GM18508 (cell line): ENCODE measurements around the gene AEBP1.

ENCODE experiments used
- ATAC-seq: cut with Tn5 transposase; IDR thresholded peaks from one replicate; pipeline ENCODE4 v1.9.1; 2021; ENCODE audit warnings: moderate number of reproducible peaks; ENCODE audit not compliant: insufficient read depth, unreplicated experiment

AEBP1 gene

DNA sequence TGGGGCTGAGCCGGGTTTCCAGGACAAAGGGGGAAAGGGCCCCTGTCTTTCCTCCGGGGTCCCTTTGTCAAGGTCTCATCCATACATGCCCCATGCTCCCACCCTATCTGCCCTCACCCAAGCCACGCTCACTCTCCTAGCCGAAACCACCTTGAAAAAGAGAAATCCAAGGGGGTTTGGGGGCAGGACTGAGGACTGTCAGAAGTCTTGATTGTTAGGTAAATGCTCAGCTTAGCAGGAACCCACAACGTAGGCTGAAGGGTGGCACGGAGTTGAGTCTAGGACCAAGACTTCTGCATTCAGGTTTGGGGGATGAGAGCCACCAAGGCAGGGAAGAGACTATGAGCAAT lies 38.1 kb upstream of the AEBP1 start:
- no peak for ATAC-seq

DNA sequence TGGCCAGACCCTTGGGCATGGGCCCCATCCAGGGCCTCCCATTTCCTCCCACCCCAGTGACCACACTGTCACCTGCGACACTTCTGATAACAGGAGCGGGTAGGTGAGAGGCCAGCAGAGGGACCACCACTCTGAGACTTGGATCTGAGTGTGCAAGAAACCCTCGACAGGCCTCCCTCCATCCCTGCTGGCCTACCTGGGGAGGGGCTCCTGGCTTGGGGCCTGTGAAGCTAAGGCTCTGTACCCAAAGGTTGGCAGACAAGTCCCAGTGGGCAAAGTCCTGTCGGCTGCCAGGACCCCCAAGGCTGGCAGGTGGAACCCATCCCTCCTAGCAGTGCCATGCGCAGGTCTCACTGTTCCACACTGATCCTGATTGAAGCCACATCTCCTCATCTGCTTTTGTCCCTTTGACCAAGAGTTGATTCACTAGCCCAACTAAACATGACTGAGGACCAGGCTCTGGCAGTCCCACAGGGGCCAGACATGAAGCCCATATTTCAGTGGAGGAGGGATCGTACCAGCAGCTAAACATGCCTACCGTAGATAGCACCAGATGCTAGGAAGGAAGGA lies 37.6 kb upstream of the AEBP1 start:
- ATAC-seq, result no peak

DNA sequence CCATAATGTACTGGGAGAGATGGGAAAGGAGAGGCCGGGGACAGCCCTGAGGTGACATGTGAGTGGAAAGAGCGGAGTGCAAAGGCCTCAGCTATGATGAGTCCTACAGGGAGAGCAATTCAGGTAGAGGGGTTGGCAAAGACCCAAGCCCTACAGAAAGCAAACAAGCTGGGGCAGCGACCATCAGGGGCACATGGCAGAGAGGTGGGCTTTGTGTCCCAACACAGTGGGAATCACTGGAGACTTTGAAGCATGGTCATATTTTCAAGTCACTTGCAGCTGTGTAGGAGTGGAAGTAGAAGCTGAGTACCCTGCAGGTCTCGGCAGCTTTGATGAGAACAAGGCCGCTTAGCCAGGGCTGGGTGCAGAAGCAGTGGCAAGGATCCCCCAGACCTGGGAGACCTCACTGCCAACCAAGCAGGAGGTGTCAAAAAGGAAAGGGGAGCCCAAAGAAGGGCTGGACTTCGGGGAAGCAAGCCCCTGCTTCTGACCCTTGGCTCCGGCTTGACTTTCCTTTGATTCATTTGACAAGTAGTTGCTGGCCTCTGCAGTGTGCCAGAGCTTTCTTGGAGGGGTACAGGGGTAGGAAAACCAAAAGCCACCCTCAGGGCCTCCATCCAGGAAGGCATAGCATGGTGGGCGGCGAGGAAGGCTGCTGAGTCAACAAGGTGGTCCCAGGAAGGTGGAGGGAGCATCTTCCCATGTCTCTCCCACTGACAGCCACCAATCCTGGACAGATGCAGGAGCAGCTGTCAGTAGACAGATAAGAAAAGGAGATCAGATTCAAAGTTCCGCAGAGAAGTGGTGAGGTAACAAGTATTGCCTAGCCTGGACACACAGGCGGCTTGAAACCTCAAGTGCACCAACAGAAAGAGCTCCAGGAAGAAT lies 36.8 kb upstream of the AEBP1 start:
- no peak for ATAC-seq

DNA sequence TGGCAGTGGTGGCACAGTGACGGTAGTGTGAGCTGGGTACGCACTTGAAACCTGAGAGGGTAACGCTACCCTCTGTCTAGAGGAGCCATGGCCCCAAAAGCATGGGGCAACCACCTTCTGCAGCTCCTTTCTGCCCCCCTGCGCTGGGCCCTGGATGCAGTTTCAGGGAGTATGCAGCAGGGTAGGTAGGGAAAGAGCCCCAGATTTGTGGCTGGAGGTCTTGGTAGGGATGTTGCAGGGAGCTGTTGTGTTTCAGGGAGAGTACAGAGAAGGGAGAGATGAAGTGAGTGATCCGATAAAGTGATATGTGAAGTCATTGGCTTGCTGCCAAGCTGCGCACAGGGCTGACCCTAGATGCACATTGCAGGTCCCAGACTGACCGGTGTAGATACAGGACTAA lies 36.1 kb upstream of the AEBP1 start:
- ATAC-seq, result no peak

DNA sequence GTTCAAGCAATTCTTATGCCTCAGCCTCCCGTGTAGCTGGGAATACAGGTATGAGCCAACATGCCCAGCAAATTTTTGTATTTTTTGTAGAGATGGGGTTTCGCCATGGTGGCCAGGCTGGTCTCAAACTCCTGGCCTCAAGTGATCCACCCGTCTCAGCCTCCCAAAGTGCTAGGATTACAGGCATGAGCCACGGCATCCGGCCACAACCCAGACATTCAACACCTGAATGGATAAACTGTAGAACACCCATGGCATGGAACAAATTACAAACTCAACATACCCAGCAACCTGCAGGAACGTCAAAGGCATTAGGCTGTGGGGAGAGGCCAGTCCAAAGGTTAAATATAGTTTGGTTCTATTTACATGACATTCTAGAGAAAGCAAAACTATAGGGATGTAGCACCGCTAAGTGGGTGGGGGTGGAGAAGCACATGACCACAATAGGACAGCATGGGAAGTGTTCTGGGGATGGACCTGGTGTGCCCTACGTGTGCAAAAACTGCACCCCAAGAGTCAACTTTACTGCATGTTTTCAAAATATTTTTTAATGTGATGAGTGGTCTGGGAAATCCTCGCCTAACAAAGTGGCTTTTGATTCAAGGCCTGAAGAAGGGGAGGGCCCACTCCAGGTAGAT lies 32.3 kb upstream of the AEBP1 start:
- no peak for ATAC-seq

DNA sequence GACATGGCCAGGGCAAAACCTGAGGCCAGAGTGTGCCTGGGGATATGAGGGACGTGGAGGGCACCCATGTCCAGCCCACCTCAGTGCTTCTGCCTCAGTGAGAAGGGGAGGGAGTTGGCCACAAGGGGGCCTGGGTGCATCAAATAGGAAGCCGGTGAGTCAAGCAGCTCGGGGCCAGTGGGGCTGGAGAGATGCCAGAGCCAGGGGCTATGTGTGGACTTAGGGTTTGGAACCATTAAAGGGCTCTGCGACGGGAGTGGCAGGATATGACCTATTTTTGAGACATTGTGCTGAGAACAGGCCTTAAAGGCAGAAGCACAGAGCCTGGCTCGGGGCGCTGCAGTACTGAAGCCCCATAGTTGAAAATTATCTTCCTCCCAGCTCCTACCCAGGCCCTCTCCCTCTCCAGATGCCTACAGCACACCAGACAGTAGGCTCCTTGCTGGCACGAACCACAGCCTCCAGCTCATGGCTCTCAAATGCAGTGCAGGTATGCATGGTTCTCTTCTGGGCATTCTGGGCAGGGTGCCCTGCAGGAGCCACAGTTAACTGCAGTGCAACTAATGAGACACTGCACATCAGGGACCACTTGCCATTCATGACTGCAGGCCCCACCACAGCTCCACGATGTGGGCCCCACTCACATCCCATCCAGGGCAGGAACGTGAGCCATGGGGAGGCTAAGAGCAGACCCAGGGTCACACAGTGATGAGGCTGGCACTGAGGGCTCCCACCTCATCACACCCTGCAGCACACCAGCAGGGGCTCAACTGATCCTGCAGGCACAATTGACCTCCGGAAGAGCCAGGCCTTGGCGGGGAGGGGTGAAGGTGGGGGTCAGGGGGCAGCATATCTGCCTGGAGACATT lies 31.5 kb upstream of the AEBP1 start:
- ATAC-seq, result no peak

DNA sequence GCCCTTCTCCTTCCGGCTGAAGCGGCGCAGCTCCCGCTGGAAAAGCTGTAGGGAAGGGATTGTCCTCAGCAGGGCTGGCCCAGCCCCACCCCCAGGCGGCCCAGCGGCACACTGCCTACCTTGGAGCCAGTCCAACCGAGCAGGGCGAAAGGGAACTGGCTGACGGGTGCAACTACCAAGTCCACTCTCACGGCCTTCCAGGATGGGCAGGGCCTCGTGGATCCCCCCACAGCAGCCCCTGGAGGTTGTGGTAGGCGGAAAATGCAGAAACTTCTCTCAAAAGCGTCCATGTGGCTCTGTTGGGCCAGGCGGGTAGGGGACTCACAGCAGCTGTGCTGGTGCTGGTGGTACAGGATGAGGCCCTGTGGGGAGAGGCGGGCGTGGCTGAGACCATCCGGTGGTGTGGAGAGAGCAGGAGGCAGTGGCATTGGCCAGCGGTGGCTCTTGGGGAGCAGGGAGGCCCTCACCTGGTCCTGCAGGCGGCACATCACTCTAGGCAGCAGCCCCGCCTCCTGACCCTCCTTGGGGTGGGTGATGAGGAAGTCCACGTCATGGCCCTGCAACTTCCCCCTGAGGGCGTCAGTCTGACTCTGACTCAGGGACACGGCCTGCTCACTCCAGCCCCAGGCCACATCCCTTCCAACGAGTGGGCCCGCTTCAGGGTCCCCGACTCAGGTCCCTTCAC lies 30.3 kb upstream of the AEBP1 start:
- ATAC-seq, result no peak

DNA sequence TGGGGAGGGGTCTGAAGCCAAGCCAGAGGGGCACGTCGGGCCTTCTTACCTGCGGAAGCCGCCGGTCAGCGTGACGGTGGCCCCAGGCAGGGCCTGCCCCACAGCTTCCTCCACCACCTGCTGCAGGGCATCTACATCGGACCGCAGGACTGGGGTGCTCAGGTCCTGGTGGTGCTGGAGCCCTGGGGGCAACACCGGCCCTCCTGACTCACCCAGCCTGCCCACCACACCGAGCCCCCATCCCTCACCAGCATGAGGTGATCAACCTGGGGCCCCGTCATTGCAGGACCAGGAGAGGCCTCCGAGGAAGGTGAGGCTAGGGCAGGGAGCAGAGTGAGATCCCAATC lies 29.8 kb upstream of the AEBP1 start:
- no peak for ATAC-seq

DNA sequence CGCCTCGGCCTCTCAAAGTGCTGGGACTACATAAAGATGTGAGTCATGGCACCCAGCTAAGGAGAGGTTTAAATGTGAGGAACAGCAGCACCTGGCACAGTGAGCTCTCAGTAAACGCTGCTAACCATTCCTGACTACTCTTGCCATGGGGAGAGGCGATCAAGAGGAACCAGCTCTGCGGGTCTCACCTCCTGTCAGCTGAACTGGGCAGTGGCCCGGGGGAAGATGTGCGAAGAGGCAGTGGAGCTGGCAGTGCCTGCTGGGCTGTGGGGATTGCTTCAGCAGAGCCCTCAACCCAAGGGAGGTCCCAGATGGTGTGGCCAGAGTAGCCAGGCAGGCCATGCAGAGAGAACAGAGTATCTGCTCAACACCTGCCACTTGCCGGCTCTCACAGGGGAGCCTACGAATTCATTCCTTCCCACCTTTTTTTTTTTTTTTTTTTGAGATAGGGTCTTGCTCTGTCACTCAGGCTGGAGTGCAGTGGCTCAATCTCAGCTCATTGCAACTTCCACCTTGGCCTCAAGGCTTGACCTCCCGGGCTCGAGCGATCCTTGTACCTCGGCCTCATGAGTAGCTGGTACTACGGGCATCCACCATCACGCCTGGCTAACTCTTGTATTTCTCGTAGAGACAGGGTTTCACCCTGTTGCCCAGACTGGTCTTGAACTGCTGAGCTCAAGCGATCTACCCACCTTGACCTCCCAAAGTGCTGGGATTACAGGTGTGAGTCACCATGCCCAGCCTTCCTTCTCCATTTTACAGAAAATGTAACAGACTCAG lies 28.7 kb upstream of the AEBP1 start:
- ATAC-seq, result no peak

DNA sequence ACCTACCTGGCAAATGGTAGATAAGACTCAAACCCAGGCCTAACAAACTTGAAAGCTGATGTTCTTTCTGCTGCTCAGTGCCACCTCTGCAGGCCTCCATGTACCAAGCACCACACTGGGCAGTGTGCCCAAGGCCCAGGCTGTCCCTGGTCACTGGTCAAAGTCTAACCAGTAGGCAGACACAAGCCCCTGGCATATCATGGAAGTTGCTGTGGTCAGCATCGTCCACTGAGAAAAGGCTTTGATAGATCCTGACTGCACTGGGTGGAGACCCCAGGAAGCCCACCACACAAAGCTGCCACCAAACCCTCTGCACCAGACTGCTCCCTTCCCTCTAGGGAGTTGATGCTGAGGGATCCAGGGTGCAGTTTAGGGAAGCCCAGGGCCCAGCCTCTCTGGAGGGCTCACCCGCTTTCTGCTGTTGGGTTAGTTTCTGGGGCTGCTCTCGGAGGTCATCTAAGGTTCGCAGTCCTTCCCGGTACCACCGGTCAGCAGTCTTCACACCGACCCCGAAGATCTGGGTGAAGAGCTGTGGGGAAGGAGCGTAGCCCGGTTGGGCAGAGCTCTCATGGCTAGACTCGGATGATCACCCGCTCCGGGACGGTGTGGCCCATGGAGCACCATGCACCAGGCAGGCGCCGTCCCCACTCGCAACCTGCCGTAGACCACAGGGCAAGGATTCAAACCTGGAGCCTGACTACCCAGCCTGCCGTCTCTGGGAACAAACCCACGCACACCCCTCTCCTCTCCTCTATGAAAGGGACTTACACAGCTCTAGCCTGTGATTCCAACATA lies 27.8 kb upstream of the AEBP1 start:
- no peak for ATAC-seq

DNA sequence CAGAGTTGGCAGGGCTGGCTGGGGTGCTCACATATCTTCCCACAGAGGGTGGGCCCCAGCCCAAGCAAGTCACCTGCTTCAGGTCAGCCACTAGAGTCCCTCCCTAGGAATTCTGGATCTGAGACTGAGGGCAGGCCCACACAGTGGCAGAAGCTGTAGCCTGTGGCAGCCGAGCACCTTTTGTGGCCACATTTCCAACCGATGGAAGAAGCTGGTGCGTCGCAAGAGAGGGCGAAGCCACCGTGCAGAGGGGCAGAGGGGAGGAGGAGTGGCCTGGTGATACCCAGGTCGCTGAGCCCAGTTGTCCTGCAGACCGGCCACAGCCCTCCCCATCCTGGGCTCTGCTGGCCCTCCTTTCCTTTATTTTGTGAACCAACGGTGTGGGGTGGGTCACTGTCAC lies 27.1 kb upstream of the AEBP1 start:
- ATAC-seq, result no peak

DNA sequence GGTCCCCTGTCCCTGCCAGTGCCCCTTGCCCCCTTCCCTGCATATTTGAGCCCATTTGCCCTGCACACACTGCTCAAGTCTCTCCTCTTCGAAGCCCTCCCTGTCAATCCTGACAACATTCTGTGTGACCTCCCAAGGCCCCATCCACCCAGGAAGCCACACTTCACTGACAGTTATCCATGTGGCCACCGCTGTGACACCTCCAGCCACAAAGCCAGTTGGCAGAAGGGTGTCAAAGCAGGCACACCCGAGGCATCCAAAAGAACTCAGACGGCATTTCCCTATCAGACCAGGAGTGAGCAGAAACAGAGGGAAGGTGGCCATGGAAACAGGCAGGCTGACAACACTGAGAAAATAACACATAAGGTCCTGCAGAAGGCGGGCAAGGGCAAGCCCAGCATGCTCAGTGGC lies 26.5 kb upstream of the AEBP1 start:
- ATAC-seq, result no peak

DNA sequence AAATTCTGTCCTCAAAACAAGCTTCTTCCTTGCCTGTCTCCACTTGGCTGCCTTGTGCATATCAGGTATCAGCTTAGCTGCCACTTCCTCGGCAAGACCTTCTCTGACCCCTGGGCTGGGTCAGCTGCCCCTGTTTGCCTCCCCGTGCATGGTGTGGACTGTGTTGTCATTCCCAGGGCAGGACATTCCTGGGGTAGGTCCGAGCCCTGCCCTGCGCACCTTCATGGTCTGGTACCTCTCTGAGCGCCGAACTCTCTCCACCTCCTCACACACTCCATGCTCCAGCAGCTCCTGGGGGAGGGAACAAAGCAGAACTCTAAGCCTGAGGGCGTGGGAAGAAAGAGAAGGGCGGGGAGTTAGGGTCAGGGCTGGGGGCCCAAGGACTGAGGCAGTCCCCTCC lies 25.6 kb upstream of the AEBP1 start:
- no peak for ATAC-seq

DNA sequence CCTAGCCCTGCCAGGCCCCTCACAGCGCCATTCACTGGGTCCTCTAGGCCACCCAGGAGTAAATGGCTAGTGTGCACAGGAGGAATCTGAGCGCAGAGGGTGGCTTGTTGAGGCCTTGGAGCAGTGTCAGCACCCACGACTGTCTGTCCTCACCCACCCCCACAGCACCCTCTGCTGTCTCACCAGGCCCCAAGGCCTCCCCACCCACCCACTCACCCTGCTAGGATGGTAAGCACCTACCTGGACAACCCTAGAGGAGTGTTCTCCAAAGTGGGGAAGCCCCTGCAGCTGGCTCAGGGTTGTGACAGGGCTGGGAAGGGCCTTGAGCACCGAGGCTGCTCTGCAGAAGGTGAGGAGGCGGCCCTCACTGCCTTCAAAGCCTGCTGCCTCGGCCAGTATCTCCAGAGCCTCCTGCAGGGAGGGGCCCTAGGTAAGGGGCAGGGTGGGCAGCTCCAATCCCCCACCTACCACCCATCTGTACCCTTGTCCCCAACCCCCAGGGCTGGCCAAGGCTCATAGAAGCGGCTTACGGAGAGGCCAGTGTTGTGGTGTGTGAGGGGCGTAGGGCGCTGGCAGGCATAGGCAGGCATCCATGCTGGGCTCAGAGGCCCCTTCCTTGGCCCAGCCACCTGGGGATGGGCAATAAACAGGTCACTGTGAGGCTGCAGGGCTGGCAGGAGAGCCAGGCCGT lies 24.7 kb upstream of the AEBP1 start:
- no peak for ATAC-seq

DNA sequence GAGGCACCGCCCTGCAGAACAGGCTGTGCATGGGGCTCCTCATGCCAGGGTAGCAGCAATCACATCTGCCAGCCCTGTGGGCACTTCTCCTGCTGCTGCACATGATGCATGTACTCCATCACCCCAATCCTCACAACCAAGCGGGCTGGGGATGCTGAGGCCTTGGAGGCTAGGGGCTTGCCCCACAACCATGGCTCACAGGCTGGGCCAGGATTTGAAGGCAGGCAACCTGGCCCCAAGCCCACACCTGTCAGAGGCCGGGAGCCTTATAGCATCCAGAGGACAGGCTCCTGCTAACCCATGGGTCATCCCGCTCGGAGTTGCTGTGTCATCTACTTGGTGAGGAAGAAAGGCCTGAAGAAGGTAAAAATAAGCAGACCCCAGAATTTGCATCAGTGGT lies 24.0 kb upstream of the AEBP1 start:
- no peak for ATAC-seq

DNA sequence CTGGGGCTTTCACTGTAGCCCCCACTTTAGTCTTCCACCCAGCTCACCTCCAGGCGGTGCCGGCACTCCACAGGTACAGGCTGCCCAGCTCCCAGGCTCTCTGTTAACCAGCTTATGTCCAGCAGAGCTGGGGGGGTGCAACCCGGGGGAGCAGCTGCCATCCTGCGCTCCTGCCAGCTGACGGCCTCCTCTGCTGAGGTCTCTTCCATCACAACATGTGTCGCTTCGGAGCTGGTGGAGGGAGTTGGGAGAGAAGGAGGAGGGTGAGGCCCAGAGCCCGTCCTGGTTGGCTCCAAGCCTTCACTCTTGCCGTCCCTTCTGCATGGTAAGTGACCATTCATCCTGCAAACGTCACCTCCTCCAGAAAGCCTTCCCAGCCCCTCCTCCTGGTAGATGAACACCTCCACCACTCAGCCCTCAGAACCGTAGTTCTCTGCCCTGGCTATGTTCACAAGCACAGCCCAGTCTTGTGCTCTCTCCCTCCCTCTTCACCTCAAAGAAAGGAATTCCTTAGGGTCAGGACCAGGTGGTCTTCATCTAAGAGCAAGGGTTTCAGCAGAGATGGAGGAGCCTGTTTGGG lies 23.4 kb upstream of the AEBP1 start:
- ATAC-seq, result no peak

DNA sequence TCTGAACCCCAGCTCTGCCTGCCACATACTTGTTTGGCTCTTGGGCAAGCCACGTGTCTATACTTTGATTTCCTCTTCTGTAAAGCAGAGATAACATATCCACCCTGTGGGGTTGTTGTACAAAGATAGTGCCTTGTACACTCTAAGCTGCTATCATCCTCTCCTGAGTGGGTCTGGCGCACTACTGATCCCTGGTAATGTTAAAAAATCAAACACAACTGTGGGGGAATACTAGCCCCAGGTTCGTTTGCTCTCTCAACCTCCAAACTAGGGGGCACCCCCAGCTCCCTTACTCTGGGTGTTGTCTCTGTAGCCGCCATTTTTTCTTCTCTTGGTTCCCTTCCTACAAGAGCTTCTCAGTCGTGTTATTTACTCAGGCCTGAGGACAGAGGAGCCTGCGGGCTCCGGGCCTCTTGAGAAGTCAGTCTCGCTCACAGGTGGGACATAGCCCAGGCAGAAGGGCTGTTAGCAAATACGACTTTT lies 22.8 kb upstream of the AEBP1 start:
- no peak for ATAC-seq
